Measurements from ENCODE around the gene RPS6KA5.
"Not testable (repeated sequence)": the region's sequence is repeated elsewhere in the genome, so short reads cannot be mapped to it uniquely, and the experiment has no call there.

Gene RPS6KA5

GRCh38 chr14:90827919-90828610, 232.4 kb downstream of the RPS6KA5 start:
- peak; percentile 46 for DNase-seq

- not testable (repeated sequence) for DNase-seq
Measured at GRCh38 chr14:90823542-90823941, 236.9 kb downstream of the RPS6KA5 start.

- DNase-seq = no peak
Measured at GRCh38 chr14:90820958-90821357, 239.5 kb downstream of the RPS6KA5 start.

GRCh38 chr14:90819734-90820393, 240.6 kb downstream of the RPS6KA5 start:
- no peak for DNase-seq

- no peak for DNase-seq
Measured at GRCh38 chr14:90818715-90819114, 241.7 kb downstream of the RPS6KA5 start.

- DNase-seq = no peak
Measured at GRCh38 chr14:90816681-90817436, 243.6 kb downstream of the RPS6KA5 start.

- DNase-seq = no peak
Measured at GRCh38 chr14:90815822-90816662, 244.4 kb downstream of the RPS6KA5 start, which contains the start of gene TTC7B. TTC7B (minus strand) TSS chr14:90816430; CDS start chr14:90816295, 135 bp downstream.

- DNase-seq = no peak
Measured at GRCh38 chr14:90815572-90815821, 244.9 kb downstream of the RPS6KA5 start.

- no peak for DNase-seq
Measured at GRCh38 chr14:90814806-90815571, 245.5 kb downstream of the RPS6KA5 start.

GRCh38 chr14:90813442-90813841, 247.0 kb downstream of the RPS6KA5 start:
- DNase-seq = no peak

- no peak for DNase-seq
Measured at GRCh38 chr14:90812109-90812508, 248.3 kb downstream of the RPS6KA5 start.

- DNase-seq = no peak
Measured at GRCh38 chr14:90811641-90812040, 248.8 kb downstream of the RPS6KA5 start.

- no peak for DNase-seq
Measured at GRCh38 chr14:90810806-90811205, 249.6 kb downstream of the RPS6KA5 start.

GRCh38 chr14:90809530-90810312, 250.7 kb downstream of the RPS6KA5 start:
- DNase-seq = no peak

GRCh38 chr14:90808759-90809529, 251.5 kb downstream of the RPS6KA5 start:
- DNase-seq = no peak

- DNase-seq = no peak
Measured at GRCh38 chr14:90807060-90807459, 253.4 kb downstream of the RPS6KA5 start.

- DNase-seq = no peak
Measured at GRCh38 chr14:90805662-90806540, 254.5 kb downstream of the RPS6KA5 start.

- DNase-seq = no peak
Measured at GRCh38 chr14:90805084-90805391, 255.4 kb downstream of the RPS6KA5 start.

- no peak for DNase-seq
Measured at GRCh38 chr14:90804292-90805083, 256.0 kb downstream of the RPS6KA5 start.
